K562 (cell line): ENCODE measurements around the gene AHSP.

Experiments
- CREM ChIP-seq: IDR thresholded peaks from 2 replicates; pipeline ENCODE4 v1.6.1; 2014; ENCODE audit warnings: antibody characterized with exemption, low read depth
- CTCF ChIP-seq, 3 experiments: IDR thresholded peaks in 2 of 3; conservative IDR thresholded peaks in 1 of 3; 2 replicates each; pipeline ENCODE4 v1.5.1; 2011 to 2012; ENCODE audit warnings: low read length in 3 of 3, mild to moderate bottlenecking in 3 of 3, control low read depth in 2 of 3, improper control_type of control experiment in 1 of 3, inconsistent platforms in 1 of 3, low read depth in 1 of 3, mixed read lengths in 1 of 3, moderate library complexity in 1 of 3; ENCODE audit not compliant: insufficient read depth in 2 of 3

GRCh38 chr16:31530405-31530804 lies 2.7 kb downstream of the AHSP start:
- TF ChIP-seq CTCF (IDR thresholded peaks at IDR 0.05 in 2 of 3, conservative IDR thresholded peaks at IDR 0.05 in 1 of 3; ENCODE audit: insufficient read depth in 2 of 3, low read depth in 1 of 3, low read length in 3 of 3) (no peak), CREM (no peak)
